Measurements from ENCODE around the gene REV1.

DNA sequence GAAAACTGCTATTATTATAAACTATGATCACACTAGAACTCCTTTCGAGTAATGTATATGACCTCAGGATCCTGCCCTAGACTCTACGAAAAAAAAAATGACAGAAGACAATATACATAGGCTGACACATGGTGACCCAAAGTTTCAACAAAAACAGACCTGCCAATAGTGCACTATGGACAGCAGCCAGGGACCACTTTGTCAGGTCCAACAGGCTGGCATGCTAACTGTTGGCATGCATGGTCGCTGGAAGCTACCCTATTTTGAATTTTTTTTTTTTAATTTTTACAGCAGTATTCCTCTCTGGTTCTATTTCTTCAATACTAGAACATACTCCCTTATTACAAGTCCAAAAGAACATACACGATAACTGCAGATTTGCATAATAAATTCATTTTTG is 38.1 kb downstream of the REV1 start:
- TF ChIP-seq, protein P1, sequence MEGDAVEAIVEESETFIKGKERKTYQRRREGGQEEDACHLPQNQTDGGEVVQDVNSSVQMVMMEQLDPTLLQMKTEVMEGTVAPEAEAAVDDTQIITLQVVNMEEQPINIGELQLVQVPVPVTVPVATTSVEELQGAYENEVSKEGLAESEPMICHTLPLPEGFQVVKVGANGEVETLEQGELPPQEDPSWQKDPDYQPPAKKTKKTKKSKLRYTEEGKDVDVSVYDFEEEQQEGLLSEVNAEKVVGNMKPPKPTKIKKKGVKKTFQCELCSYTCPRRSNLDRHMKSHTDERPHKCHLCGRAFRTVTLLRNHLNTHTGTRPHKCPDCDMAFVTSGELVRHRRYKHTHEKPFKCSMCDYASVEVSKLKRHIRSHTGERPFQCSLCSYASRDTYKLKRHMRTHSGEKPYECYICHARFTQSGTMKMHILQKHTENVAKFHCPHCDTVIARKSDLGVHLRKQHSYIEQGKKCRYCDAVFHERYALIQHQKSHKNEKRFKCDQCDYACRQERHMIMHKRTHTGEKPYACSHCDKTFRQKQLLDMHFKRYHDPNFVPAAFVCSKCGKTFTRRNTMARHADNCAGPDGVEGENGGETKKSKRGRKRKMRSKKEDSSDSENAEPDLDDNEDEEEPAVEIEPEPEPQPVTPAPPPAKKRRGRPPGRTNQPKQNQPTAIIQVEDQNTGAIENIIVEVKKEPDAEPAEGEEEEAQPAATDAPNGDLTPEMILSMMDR (IDR thresholded peaks at IDR 0.05; ENCODE audit: insufficient read depth, low read length) = no peak
- no peak for TF ChIP-seq POLR2AphosphoS5 (IDR thresholded peaks at IDR 0.05; ENCODE audit: low read depth)
- TF ChIP-seq REST (IDR thresholded peaks at IDR 0.05; ENCODE audit: insufficient replicate concordance, low read depth) = no peak
- TF ChIP-seq GABPA (IDR thresholded peaks at IDR 0.05; ENCODE audit: low read depth) = no peak
- no peak for TF ChIP-seq SPI1 (IDR thresholded peaks at IDR 0.05; ENCODE audit: borderline replicate concordance, low read depth)

Data from HL-60 (cell line).